ENCODE data around the gene FNDC10. TPM values are rescaled to one million over a fixed set of nuclear protein-coding genes. Genes with fewer than 3 reads are reported as not detected.

The FNDC10 gene
- total RNA-seq, 1 donor from 2014 or later, result 11.9 TPM

DNA sequence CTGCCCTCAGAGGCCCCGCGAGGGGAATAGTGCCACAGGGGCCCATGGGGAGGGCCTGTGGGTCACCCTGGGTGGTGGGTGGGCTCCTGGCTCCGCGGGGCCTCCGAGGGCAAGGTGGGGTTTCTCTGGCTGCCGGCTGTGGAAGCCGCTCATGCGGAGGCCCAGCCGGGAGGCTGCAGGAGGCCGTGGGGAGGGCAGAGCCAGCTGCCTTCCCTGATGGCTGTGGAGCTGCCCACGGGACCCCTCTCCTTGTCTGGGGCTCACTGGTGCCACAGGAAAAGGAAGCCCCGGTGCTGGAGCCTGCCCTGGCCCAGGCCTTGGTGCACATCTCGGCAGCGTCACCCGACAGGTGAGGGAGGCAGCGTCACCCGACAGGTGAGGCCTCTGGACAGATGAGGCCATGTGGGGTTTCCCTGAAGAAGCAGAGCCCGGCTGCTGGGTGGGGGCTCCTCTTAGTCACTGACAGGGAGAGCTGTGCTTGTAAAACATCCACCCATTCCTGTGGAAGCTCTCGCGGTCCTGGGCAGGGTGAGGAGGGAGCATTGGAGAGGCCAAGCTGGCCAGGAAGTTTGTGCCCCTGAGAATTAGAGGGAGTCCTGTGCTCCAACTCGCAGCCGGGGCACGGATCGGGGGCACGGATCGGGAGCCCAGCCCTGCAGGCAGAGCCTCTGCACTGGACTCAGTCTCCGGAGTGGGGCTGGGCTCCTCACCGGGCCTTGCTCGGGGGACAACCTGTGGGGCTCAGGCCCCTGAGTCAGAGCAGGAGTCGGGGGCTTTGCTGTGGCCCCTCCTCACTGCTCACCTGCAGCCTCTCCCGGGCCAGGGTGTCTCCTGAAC is 21.5 kb upstream of the FNDC10 start:
- H3K27me3 Mint-ChIP-seq (ENCODE audit: unreplicated experiment), result peaks cover 25% of the 10 kb centered on the region
- H3K9me3 Mint-ChIP-seq (ENCODE audit: unreplicated experiment), result peaks cover 18% of the 10 kb centered on the region
- H3K4me1 Mint-ChIP-seq (ENCODE audit: low read depth, unreplicated experiment), result peaks cover 10% of the 10 kb centered on the region
- no peaks in the 10 kb centered on the region for H3K36me3 Mint-ChIP-seq (ENCODE audit: unreplicated experiment)
- TF ChIP-seq, protein P1, sequence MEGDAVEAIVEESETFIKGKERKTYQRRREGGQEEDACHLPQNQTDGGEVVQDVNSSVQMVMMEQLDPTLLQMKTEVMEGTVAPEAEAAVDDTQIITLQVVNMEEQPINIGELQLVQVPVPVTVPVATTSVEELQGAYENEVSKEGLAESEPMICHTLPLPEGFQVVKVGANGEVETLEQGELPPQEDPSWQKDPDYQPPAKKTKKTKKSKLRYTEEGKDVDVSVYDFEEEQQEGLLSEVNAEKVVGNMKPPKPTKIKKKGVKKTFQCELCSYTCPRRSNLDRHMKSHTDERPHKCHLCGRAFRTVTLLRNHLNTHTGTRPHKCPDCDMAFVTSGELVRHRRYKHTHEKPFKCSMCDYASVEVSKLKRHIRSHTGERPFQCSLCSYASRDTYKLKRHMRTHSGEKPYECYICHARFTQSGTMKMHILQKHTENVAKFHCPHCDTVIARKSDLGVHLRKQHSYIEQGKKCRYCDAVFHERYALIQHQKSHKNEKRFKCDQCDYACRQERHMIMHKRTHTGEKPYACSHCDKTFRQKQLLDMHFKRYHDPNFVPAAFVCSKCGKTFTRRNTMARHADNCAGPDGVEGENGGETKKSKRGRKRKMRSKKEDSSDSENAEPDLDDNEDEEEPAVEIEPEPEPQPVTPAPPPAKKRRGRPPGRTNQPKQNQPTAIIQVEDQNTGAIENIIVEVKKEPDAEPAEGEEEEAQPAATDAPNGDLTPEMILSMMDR (IDR thresholded peaks at IDR 0.05; ENCODE audit: partially characterized antibody, unreplicated experiment), result no peak
- H3K4me3 Mint-ChIP-seq (ENCODE audit: unreplicated experiment), result no peak overlapping the region
- no peak overlapping the region for H3K27ac Mint-ChIP-seq (ENCODE audit: unreplicated experiment)
- DNase-seq, result no peak

DNA sequence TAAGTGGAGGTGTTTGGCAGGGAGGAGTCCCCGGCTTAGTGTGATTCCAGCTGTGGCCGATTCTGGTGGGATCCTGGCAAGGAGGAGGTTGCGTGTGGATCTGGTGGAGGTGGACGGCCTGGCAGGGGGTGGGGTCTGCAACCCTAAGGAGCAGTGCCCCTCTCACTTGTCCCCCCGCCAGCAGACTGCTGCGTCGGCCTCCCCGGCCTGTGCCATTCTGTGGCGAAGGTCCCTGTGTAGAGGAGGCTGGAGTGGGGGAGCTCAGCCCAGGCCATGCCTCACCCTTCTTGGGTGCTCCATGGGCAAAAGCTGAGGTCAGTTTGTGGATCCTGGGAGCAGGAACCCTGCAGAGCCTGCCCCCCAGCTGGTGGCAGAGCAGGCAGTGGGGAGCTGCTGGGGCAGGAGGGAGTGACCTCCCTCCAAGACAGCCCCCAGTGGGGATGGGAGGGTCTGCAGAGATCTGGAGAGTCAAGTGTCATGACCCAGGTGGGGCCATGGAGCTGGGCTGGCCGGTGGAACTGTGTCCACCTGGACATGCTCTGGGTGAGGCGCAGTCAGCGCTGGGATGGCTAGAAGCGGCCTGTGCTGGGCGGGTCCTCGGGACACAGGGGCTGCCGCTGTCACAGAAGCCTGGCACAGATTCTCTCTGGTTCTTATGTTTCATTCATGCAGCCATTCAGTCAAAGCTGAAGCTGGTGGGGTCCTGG is 20.7 kb upstream of the FNDC10 start:
- Mint-ChIP-seq H3K9me3 (ENCODE audit: unreplicated experiment) (peaks cover 17% of the 10 kb centered on the region), H3K27me3 (ENCODE audit: unreplicated experiment) (peaks cover 25% of the 10 kb centered on the region), H3K27ac (ENCODE audit: unreplicated experiment) (peak overlapping the region; percentile 1), H3K4me1 (ENCODE audit: low read depth, unreplicated experiment) (peaks cover 8% of the 10 kb centered on the region), H3K4me3 (ENCODE audit: unreplicated experiment) (no peak overlapping the region), H3K36me3 (ENCODE audit: unreplicated experiment) (no peaks in the 10 kb centered on the region)
- no peak for DNase-seq
- TF ChIP-seq, protein P1 (IDR thresholded peaks at IDR 0.05; ENCODE audit: partially characterized antibody, unreplicated experiment), result no peak

DNA sequence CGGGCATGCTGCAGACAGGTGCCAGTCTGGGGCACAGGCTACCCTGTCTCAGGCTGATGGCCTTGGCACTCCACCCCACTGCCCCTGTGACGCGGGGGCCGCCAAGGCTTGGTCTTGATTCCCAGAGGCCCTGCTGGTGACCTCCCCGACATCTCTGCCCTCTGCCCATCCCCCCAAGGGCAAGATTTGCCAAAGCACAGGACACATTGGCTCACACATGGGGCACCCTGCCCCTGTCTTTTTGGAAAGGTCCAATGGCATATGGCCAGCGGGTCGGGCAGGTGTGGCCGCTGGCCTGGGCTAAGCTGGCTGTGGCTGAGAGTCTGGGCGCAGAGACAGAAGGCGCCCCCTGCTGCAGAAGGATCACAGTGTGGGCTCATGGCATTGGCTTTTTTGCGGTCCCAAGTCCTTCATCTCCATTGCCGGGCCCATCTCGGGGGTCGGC is 20.0 kb upstream of the FNDC10 start:
- H3K4me3 Mint-ChIP-seq (ENCODE audit: unreplicated experiment), result no peak overlapping the region
- H3K36me3 Mint-ChIP-seq (ENCODE audit: unreplicated experiment), result no peaks in the 10 kb centered on the region
- H3K9me3 Mint-ChIP-seq (ENCODE audit: unreplicated experiment), result peaks cover 16% of the 10 kb centered on the region
- peaks cover 8% of the 10 kb centered on the region for H3K4me1 Mint-ChIP-seq (ENCODE audit: low read depth, unreplicated experiment)
- H3K27ac Mint-ChIP-seq (ENCODE audit: unreplicated experiment), result peak overlapping the region; percentile 1
- TF ChIP-seq, protein P1 (IDR thresholded peaks at IDR 0.05; ENCODE audit: partially characterized antibody, unreplicated experiment), result peak; percentile 26
- peak; percentile 62 for DNase-seq
- H3K27me3 Mint-ChIP-seq (ENCODE audit: unreplicated experiment), result peaks cover 26% of the 10 kb centered on the region

DNA sequence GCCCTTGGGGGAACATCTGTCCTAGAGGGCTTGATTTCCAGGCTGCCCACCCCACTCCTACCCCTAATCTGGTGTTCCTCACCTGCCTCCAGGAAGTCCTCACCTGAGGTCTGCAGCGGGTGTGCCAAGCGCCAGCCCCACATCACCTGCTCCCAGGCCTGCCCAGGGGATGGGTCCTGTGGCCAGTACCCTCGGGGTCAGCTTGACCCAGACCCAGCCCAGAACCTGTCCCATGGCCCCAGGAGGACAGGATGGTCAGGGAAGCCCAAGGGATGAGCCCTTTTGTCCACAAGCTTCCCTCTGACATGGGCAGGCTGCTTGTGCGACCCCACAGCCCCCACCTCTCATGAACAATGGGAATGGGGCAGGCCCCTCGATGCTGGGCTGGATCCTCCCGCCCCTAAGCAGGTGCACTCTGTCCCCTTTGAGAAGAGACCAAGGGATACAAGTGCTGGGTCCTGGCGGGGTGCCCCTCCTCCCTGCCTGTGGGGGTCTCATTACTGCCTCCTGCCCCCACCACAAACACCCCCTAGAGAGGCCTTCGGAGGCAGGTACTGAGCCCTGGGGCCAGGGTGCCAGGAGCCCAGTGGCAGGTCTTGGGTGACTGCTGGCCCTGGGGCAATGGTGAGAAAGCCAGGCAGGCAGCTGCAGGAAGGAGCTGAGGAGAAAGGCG is 18.6 kb upstream of the FNDC10 start:
- Mint-ChIP-seq H3K36me3 (ENCODE audit: unreplicated experiment) (no peaks in the 10 kb centered on the region), H3K4me3 (ENCODE audit: unreplicated experiment) (no peak overlapping the region), H3K27me3 (ENCODE audit: unreplicated experiment) (peaks cover 23% of the 10 kb centered on the region), H3K27ac (ENCODE audit: unreplicated experiment) (no peak overlapping the region), H3K9me3 (ENCODE audit: unreplicated experiment) (peaks cover 17% of the 10 kb centered on the region), H3K4me1 (ENCODE audit: low read depth, unreplicated experiment) (peaks cover 8% of the 10 kb centered on the region)
- TF ChIP-seq, protein P1 (IDR thresholded peaks at IDR 0.05; ENCODE audit: partially characterized antibody, unreplicated experiment), result no peak
- no peak for DNase-seq

Measured in glutamatergic neuron (in vitro differentiated cells).